Activated CD8-positive, alpha-beta memory T cell treated with anti-CD3 and anti-CD28 coated beads for 1 hour (primary cell): Measurements from ENCODE around the gene AQP6.
"Not testable (repeated sequence)": the region's sequence is repeated elsewhere in the genome, so short reads cannot be mapped to it uniquely, and the experiment has no call there.

ENCODE experiments used
- DNase-seq, 2 donors: peaks; one replicate each; pipeline ENCODE4 v3.0.0-alpha.2; 2020; ENCODE audit warnings: low read depth in 1 of 2; ENCODE audit errors: extremely low read depth in 1 of 2

AQP6 gene

DNA sequence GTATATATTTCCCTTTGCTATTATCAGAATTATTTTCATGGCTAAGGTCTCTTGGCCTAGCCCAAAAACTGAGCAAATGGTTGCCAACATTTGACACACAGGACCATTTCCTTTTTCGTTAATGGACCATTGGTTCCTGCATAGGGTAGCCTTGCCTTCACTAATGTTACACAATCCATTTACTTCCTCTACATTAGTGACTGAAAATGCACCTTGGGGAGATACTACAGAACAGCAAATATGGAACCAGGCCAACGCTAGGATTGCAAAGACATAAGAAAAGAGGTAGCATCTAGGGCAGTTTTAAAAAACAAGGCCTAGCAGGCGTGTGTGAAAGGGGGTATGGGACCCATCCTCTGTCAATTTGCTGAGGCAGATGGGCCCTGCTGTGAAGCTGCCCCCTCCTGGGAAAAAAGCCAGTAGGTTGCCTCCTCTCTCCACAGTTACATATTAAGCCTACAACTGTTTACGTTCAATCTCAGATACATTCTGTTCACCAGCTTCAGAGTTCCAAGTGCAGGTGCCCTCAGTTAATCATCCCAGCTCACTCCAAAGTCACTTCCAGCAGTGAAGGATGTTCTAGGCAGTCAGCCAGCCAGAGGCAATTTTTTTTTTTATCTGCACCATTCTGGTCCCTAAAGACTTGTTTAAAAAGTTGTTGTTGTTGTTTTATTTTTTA, 15.0 kb downstream of the AQP6 start:
- no peak for DNase-seq

DNA sequence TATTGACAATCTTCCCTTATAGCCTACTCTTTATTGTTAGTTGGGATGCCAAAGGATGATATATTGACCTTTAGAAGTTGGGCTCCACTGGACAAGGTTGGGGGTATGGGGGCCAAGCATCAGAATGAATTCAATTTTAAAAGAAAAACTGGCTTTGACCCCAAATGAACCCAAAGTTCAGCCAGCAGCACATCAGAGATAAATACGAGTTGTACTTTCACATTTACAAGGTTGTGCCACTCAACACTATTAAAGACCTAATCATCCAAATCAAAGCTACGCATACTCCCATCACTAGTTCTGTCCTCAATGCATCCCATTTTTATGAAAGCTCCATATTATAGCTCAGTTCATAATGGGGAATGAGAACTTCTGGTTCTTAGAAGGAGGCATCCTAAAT, 16.7 kb downstream of the AQP6 start:
- not testable (repeated sequence) for DNase-seq

DNA sequence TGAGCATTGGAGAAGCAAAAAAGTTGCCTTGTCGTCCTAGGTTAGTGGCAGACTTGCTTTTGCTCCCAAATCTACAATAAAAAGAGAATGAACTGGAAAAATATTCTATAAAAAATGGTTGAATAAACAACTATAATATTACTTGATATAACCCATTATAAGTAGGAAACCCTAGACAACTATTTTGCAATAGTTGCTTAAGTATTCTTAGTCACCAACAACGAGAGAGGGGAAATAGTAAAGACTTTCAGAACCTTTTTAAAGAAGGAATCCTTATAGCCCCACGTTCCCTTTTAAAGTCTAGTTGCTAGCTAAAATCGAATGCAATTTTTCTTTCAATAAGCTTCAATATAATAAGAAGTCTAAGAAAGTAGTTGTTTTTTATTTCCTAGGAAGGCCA, 17.5 kb downstream of the AQP6 start:
- no peak for DNase-seq

DNA sequence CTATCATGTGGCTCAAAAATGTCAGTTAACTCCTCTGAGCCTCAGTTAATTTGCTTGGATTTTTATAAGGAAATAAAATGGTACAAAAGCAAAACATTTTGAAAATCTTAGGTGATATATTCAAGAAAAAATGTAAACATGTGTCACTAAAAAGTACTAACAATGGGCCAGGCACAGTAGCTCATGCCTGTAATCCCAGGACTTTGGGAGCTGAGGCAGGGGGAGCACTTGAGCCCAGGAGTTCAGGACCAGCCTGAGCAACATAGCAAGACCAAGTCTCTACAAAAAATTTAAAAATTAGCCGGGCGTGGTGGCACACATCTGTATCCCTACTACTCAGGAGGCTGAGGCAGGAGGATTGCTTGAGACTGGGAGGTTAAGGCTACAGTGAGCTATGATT, 25.7 kb downstream of the AQP6 start:
- DNase-seq = no peak

DNA sequence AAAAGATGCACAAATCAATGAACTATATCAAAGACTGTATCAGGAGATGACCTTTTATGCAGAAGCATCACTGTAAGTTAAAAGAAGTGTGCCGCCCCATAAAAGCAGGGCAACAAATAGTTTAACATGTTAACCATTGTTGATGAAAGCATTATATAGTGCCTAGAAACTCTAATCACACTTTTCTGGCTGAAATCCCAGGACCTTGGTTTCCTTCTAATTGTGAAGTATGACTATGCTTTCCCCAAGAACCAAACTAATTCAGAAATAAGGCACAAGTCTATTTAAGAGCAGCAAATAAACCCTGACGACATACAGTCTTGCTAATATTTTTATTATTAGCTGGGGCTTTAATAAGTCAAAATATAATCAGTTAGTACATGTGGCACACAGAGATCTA, 30.8 kb downstream of the AQP6 start:
- no peak for DNase-seq

DNA sequence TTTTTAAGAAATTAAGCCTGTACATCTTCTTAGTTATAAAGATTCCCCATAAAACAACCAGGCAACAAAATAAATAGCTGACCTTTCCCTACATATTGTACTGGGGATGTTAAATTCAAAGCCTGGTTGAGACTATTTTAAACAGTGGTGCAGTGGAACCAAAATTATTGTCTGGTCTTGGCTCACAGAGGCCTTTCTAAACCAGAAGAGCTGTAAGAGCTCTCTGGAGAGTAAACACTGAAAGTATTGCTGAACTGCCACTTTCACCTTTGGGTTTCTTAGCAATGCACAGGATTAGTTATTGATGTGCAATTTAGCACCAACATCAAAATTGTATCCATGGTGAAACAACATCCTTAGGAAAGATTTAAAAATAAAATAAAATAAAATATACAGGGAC, 31.9 kb downstream of the AQP6 start:
- no peak for DNase-seq

- no peak for DNase-seq
Observed at GRCh38 chr12:50005175-50005574, 32.4 kb downstream of the AQP6 start.

- DNase-seq = no peak
Observed at GRCh38 chr12:50006280-50006679, 33.5 kb downstream of the AQP6 start.

DNA sequence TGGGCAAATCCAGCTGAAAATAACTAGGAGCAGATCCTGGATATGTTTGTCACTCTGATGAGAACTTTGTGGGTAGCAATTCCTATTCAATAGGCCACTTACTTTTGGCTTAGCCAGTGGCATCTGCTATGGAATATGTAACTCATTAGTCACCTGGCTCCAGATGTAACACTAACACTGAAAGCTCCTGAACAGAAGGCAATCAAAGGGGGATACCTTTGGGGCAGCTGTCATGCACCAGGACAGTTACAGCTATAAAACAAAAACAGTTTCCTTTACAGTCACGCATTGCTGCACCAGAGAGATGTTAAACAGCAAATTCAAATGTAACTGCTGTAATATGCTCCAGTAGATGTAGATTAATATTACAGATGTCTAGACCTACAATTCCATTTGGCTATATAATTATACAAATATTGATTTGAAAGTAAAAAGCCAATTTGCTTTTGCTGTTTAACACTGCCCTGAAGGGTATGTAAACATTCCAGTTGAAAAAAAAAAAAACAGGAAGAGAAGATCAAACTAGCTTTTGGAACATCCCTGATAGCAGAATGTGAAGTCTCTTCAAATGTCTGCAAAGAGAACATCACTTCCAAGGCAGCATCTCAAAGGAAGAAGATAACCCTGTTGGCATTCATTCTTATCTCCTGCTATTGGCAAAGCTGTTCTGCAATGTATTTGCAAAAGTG, 34.2 kb downstream of the AQP6 start:
- DNase-seq = no peak

- DNase-seq = no peak
Observed at GRCh38 chr12:50013361-50014147, 40.8 kb downstream of the AQP6 start.

DNA sequence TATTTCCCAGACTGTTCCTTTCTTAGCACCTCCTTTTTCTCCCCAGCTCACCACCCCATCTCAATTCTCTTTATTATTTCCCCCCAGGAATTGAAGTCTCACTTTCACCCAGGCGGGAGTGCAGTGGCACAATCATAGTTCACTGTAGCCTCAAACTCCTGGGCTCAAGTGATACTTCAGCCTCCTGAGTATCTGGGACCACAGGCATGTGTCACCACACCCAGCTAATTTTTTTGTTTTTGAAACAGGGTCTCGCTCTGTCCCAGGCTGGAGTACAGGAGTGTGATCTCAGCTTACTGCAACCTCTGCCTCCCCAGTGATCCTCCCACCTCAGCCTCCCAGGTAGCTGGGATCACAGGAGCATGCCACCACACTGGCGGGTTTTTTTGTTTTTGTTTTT, 41.6 kb downstream of the AQP6 start:
- DNase-seq = no peak

DNA sequence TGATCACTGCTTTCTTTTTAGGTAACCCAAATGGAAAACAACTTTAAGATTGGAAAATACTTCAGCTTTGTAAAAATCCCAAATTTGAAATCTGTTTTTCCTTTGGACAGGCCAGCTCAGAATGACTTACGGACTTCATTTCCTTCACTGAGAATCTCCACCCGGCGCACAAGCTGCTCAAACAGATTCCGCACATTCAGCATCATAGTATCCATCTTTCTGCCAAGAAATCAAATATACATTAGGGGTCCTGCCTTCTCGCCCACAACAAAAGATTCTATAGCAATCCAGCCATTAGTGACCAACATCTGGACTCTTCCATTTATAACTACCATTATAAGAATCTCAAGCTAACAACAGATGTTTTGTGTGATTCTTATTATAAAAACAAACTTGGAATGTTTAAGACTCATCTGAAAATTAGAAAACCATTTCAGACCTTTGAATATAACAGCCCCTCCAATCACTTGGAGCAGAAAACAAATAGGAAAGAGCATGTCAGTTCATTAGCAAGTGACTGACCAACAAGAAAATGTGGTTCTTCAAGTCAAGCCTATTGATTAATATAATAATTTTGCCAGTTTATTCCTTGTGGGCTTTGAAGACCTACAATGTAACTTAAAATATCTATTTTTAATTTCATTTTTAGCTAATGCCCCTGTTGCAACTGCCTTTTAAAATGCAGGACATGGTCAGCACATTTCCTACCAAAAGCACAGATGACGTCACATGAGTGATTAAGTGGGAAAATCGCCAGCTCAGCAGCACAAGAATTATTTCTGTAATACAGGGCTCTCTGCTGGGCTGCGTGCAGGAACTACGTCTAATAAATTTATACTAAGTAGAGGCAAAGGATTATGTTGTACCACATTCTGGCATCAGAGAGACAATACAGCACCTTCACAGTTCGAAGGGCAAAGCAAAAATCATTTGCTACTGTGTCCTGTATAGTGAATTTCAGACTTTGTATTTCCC, 44.0 kb downstream of the AQP6 start:
- DNase-seq = no peak

- no peak for DNase-seq
Observed at GRCh38 chr12:50017641-50018040, 44.9 kb downstream of the AQP6 start.

DNA sequence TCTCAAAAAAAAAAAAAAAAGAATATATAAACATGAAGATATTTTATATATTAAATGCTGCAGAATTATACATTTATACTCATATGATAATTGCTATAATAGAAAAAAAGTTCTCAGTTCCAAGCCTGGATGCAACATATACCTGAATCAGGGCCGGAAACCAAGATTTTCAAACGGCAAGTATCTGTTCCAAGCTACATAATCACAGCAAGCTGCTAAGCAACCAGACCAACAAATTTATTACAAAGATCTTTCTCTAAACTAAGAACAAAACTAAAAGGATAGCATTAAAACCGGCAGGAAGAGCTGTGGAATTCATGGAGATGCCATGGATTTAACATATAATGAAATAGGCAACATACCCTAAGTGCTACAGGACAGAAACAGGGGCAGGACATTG, 45.4 kb downstream of the AQP6 start:
- no peak for DNase-seq

GRCh38 chr12:50018968-50019367, 46.2 kb downstream of the AQP6 start:
- DNase-seq = no peak

GRCh38 chr12:50019524-50019923, 46.8 kb downstream of the AQP6 start:
- DNase-seq = no peak

DNA sequence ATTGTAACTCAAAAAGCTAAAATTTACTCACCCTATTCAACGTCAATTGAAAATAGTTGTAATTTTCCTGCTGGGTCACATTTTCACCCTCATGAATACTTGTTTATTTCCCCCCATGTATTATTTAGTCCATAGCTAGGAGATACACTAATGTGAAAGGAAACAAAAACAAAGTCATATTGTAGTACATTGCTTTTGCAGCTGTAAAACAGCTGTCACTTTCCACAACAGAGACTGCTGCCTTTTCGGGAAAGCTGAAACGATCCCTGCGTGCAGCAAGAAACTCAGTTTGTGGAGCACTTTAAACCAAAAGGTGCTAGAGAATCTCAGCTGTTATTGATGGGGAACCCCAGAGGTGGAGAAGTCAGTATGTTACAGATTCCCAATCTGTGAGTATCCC, 48.3 kb downstream of the AQP6 start:
- DNase-seq = no peak

DNA sequence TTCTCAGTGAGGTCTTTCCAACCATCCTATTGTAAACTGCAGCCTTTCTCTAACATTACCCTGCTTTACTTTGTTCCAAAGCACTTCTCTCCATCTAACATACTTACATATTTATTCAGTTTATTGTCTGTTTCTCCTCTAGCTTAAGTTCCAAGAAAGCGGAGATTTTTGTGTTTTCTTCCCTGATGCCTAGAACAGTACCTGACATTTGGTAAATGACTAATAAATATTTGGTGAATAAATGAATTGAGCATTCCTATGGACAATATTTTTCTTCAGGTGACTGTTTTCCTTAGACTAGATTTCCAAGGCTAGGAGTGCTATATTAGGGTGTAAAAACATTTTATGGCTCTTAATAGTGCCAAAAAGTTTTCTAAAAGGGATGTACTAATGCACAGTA, 50.2 kb downstream of the AQP6 start:
- DNase-seq = no peak

DNA sequence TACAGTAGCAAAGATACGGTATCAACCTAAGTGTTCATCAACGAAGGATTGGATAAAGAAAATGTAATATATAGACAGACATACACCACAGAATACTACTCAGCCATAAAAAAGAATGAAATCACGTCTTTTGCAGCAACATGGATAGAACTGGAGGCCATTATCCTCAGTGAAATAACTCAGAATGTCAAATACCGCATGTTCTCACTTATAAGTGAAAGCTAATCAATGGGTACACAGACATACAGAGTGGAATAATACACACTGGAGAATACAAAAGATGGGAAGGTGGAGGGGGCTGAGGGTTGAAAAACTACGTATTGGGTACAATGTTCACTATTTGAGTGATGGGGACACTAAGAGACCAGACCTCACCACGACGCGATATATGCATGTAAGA, 51.5 kb downstream of the AQP6 start:
- DNase-seq = no peak

- no peak for DNase-seq
Observed at GRCh38 chr12:50024805-50025186, 52.0 kb downstream of the AQP6 start.
